GM12878 (cell line): ENCODE measurements around the gene MGME1. TPM values are rescaled to one million over a fixed set of nuclear protein-coding genes. Genes with fewer than 3 reads are reported as not detected.

Experiments used
- ATAC-seq: fragments of 200-7000 bp; cut with Tn5 transposase; 3 replicates; pipeline ENCODE4 v1.9.1; 2020; ENCODE audit warnings: mild to moderate bottlenecking, moderate library complexity
- BruUV-seq: library from RNA; stranded (reverse); fragments of 400-500 nt; replicated peaks from 2 replicates; lab custom pipeline; 2021; lab: Mats Ljungman, UMichigan
- CTCF ChIA-PET: fragments of 300-600 bp; sonication (Branson Sonifier 250); formaldehyde crosslinking; extraction: SDS; loops from one replicate; lab custom pipeline; 2021; ENCODE audit warnings: inconsistent platforms; lab: Yijun Ruan, JAX
- POLR2A ChIA-PET: fragments of 350-600 bp; formaldehyde crosslinking; extraction: SDS; loops from one replicate; lab custom pipeline; 2021; ENCODE audit warnings: inconsistent platforms; lab: Charles Lee
- RAD21 ChIA-PET: fragments of 300-600 bp; sonication (Branson Sonifier 250); formaldehyde crosslinking; loops from one replicate; lab custom pipeline; 2023; ENCODE audit warnings: antibody characterized with exemption; ENCODE audit not compliant: unreplicated experiment; lab: Charles Lee
- SMC1A ChIA-PET: fragments of 300-600 bp; sonication (Branson Sonifier 250); formaldehyde crosslinking; loops from one replicate; lab custom pipeline; 2023; ENCODE audit not compliant: unreplicated experiment, uncharacterized antibody; lab: Charles Lee
- DNase-seq: peaks from one replicate; pipeline ENCODE4 v3.0.0-alpha.2; 2011; ENCODE audit warnings: low read depth, low spot score
- FAIRE-seq: peaks from 3 replicates; lab custom pipeline; 2011; peaks lifted over from hg19 to GRCh38; lab: Jason Lieb, UNC
- H2AFZ ChIP-seq: 2 replicates; pipeline ENCODE4 v1.6.0; 2011; ENCODE audit warnings: low read depth, low read length, control low read depth; ENCODE audit not compliant: control insufficient read depth
- H3K27ac ChIP-seq: 2 replicates; pipeline ENCODE4 v1.5.1; 2011; ENCODE audit warnings: control low read depth; ENCODE audit not compliant: control insufficient read depth, insufficient read depth
- H3K27me3 ChIP-seq, 2 experiments: replicated peaks in 1 of 2; 2 replicates each; pipeline versions ENCODE4 v1.6.0 to v1.6.1; 2011; ENCODE audit warnings: low read length in 1 of 2; ENCODE audit not compliant: control insufficient read depth in 2 of 2, insufficient read depth in 2 of 2
- H3K36me3 ChIP-seq, 2 experiments: 2 replicates each; pipeline ENCODE4 v1.5.1; 2011; ENCODE audit warnings: low read length in 1 of 2; ENCODE audit not compliant: control insufficient read depth in 2 of 2, insufficient read depth in 2 of 2
- H3K4me1 ChIP-seq: 2 replicates; pipeline ENCODE4 v1.6.1; 2011; ENCODE audit warnings: mild to moderate bottlenecking, low read length, moderate library complexity, mixed read lengths; ENCODE audit not compliant: control insufficient read depth, insufficient read depth
- H3K4me2 ChIP-seq: 2 replicates; pipeline ENCODE4 v1.6.0; 2011; ENCODE audit warnings: control low read depth; ENCODE audit not compliant: control insufficient read depth, insufficient read depth
- H3K4me3 ChIP-seq: fragments of 200-600 bp; sonication (generic); 2 replicates; pipeline ENCODE4 v1.5.1; 2016
- H3K79me2 ChIP-seq: 2 replicates; pipeline ENCODE4 v1.6.0; 2011; ENCODE audit warnings: low read length; ENCODE audit not compliant: control insufficient read depth, insufficient read depth
- H3K9ac ChIP-seq: 2 replicates; pipeline ENCODE4 v1.8.0; 2011; ENCODE audit warnings: low read length, control low read depth, mixed read lengths; ENCODE audit not compliant: control insufficient read depth, insufficient read depth
- H3K9me3 ChIP-seq: replicated peaks from 3 replicates; pipeline ENCODE4 v1.5.1; 2011; ENCODE audit warnings: mild to moderate bottlenecking, low read length; ENCODE audit not compliant: control insufficient read depth, insufficient read depth
- H4K20me1 ChIP-seq: 2 replicates; pipeline ENCODE4 v1.6.0; 2011; ENCODE audit not compliant: control insufficient read depth, insufficient read depth
- CHD2 ChIP-seq: IDR thresholded peaks from 2 replicates; pipeline ENCODE4 v1.6.1; 2011; ENCODE audit warnings: low read depth, low read length, improper control_type of control experiment, borderline replicate concordance
- EGR1 ChIP-seq, 2 experiments: IDR thresholded peaks; 1 replicate in 1 of 2; 2 replicates in 1 of 2; pipeline ENCODE4 v1.6.1; 2011 to 2012; ENCODE audit warnings: low read depth in 2 of 2, low read length in 2 of 2, borderline replicate concordance in 1 of 2, mild to moderate bottlenecking in 1 of 2, moderate library complexity in 1 of 2
- EZH2 ChIP-seq: IDR thresholded peaks from 2 replicates; pipeline ENCODE4 v1.6.1; 2012; ENCODE audit warnings: low read depth, mild to moderate bottlenecking, control low read depth, inconsistent platforms, low read length, borderline replicate concordance; ENCODE audit not compliant: control insufficient read depth
- GABPA ChIP-seq: IDR thresholded peaks from 2 replicates; pipeline ENCODE4 v1.6.1; 2014; ENCODE audit warnings: antibody characterized with exemption, low read depth, mild to moderate bottlenecking, inconsistent platforms
- GATAD2B ChIP-seq: fragments of 450-650 bp; conservative IDR thresholded peaks from 2 replicates; pipeline ENCODE4 v1.6.1; 2017; ENCODE audit warnings: low read depth, mild to moderate bottlenecking, moderate library complexity
- NR2C2 ChIP-seq: IDR thresholded peaks from 2 replicates; pipeline ENCODE4 v1.6.1; 2011; ENCODE audit warnings: borderline replicate concordance, low read depth; ENCODE audit not compliant: control insufficient read depth, insufficient read length
- RAD51 ChIP-seq: fragments of 450-650 bp; IDR thresholded peaks from 2 replicates; pipeline ENCODE4 v1.6.1; 2016; ENCODE audit warnings: moderate library complexity, mild to moderate bottlenecking, inconsistent platforms
- SIN3A ChIP-seq: IDR thresholded peaks from 2 replicates; pipeline ENCODE4 v1.6.1; 2012; ENCODE audit warnings: low read depth, low read length, improper control_type of control experiment
- WGBS: methylation state at CpG from one replicate; pipeline ENCODE4 v1.1.6; 2016; ENCODE audit warnings: low lambda C conversion rate; ENCODE audit not compliant: insufficient replicate concordance, insufficient coverage; ENCODE audit errors: missing lambda C conversion rate; 5-methylcytosine and 5-hydroxymethylcytosine counted together
- in situ Hi-C: fragments of 300-500 bp; cut with MboI; formaldehyde crosslinking; loops from 9 replicates; pipeline ENCODE4 v1.14.3; 2018; ENCODE audit warnings: mixed read lengths
- intact Hi-C: fragments of 100-400 bp; cut with micrococcal nuclease; formaldehyde crosslinking; loops from one replicate; pipeline ENCODE4 v1.14.2; 2022; ENCODE audit not compliant: unreplicated experiment
- polyA plus RNA-seq, 11 experiments: library from polyadenylated mRNA; depleted of rRNA in 4 of 11; unstranded in 6 of 11; stranded (reverse) in 5 of 11; fragments of >200 nt; fragmentation: Nextera tagmentation in 4 of 11; fragmentation: Illumina TruSeq in 1 of 11; extraction: Ambion mirVana in 4 of 11; extraction: Trizol in 1 of 11; gene quantifications; 1 replicate in 1 of 11; 2 replicates in 10 of 11; pipeline versions ENCODE4 v1.2.1 to v1.2.3, GENCODE V29; 2011 to 2016; ENCODE audit warnings: inconsistent platforms in 2 of 11, missing spikeins in 2 of 11, low read depth in 1 of 11
- total RNA-seq, 4 experiments: library from RNA; depleted of rRNA in 3 of 4; stranded (reverse); fragments of >200 nt in 3 of 4; fragmentation: Illumina TruSeq in 1 of 4; extraction: Trizol in 1 of 4; gene quantifications; 2 replicates each; pipeline versions ENCODE4 v1.2.1 to v1.2.3, GENCODE V29; 2013 to 2021
- TF ChIP-seq, protein P1 (sequence below): fragments of 450-650 bp; IDR thresholded peaks from 2 replicates; pipeline ENCODE4 v1.6.1; 2014; ENCODE audit warnings: mild to moderate bottlenecking
- TF ChIP-seq, protein P2 (sequence below), 3 experiments: IDR thresholded peaks in 2 of 3; conservative IDR thresholded peaks in 1 of 3; 2 replicates each; pipeline ENCODE4 v1.5.1; 2011; ENCODE audit warnings: low read depth in 3 of 3, low read length in 3 of 3, mild to moderate bottlenecking in 3 of 3, control low read depth in 2 of 3, moderate library complexity in 2 of 3, inconsistent platforms in 1 of 3, mixed read lengths in 1 of 3; ENCODE audit not compliant: control insufficient read depth in 2 of 3, insufficient read depth in 1 of 3; ENCODE audit errors: extremely low read depth in 1 of 3

The MGME1 gene
- total and polyA plus RNA-seq, 10 of the 15 experiments (the other 5 are each of a cell fraction or from before 2014, with no cell fraction given): 13.4 to 44.8 (median 30.6) TPM

DNA sequence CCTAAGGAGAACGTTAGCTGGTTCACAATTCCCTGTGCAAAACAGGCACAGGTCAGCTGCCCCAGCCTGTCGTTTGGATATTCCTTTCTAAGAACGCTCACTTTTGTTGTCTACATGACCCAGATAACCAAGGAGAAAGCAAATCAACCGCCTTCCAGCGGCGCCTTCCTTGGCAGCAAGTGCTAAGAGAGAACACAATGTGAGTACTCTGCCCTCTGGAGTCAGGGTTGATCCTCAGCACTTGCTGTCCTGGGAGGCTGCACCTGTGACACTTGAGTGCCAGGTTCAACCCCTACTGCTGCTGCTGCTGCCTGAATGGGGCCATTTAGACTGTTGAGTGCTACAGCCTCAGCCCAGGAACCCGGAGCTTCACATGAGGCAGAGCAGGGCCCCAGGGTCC is 52.1 kb downstream of the MGME1 start:
- Histone ChIP-seq H3K36me3 (no peaks in the 10 kb centered on the region), H3K9me3 (no peaks in the 10 kb centered on the region), H3K4me3 (no peak overlapping the region), H3K9ac (no peak overlapping the region), H3K79me2 (no peaks in the 10 kb centered on the region), H3K27ac (no peak overlapping the region), H3K4me2 (no peak overlapping the region), H3K4me1 (no peaks in the 10 kb centered on the region), H2AFZ (no peak overlapping the region), H4K20me1 (no peaks in the 10 kb centered on the region), H3K27me3 (no peaks in the 10 kb centered on the region)
- ChIA-PET POLR2A (no interaction called here), RAD21 (interaction anchor here (1.4 to 2.0 kb wide), 4 partner anchors 16 to 484 kb away, joined by 3 to 9 read pairs (median 4); no protein-coding TSS in a partner anchor), SMC1A (interaction anchor here (0.8 kb wide), 1 partner anchor 338 kb away, joined by 3 read pairs; no protein-coding TSS in a partner anchor), CTCF (interaction anchor here (0.7 to 5.4 kb wide), 10 partner anchors 17 to 516 kb away, joined by 3 to 45 read pairs (median 4); partner anchors contain the start of gene RRBP1)
- WGBS: 53% methylated on average over 7 of the region's 7 CpGs
- BruUV-seq: no TSS peak
- in situ Hi-C loops: no loop called here
- TF ChIP-seq, protein P1, sequence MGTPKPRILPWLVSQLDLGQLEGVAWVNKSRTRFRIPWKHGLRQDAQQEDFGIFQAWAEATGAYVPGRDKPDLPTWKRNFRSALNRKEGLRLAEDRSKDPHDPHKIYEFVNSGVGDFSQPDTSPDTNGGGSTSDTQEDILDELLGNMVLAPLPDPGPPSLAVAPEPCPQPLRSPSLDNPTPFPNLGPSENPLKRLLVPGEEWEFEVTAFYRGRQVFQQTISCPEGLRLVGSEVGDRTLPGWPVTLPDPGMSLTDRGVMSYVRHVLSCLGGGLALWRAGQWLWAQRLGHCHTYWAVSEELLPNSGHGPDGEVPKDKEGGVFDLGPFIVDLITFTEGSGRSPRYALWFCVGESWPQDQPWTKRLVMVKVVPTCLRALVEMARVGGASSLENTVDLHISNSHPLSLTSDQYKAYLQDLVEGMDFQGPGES: no peak
- TF ChIP-seq, protein P2, sequence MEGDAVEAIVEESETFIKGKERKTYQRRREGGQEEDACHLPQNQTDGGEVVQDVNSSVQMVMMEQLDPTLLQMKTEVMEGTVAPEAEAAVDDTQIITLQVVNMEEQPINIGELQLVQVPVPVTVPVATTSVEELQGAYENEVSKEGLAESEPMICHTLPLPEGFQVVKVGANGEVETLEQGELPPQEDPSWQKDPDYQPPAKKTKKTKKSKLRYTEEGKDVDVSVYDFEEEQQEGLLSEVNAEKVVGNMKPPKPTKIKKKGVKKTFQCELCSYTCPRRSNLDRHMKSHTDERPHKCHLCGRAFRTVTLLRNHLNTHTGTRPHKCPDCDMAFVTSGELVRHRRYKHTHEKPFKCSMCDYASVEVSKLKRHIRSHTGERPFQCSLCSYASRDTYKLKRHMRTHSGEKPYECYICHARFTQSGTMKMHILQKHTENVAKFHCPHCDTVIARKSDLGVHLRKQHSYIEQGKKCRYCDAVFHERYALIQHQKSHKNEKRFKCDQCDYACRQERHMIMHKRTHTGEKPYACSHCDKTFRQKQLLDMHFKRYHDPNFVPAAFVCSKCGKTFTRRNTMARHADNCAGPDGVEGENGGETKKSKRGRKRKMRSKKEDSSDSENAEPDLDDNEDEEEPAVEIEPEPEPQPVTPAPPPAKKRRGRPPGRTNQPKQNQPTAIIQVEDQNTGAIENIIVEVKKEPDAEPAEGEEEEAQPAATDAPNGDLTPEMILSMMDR (IDR thresholded peaks at IDR 0.05 in 2 of 3, conservative IDR thresholded peaks at IDR 0.05 in 1 of 3; ENCODE audit: control insufficient read depth in 2 of 3, extremely low read depth in 1 of 3, insufficient read depth in 1 of 3, low read depth in 3 of 3, low read length in 3 of 3): no peak
- TF ChIP-seq GABPA (no peak), GATAD2B (no peak), EGR1 (IDR thresholded peaks at IDR 0.05; ENCODE audit: borderline replicate concordance in 1 of 2, low read depth in 2 of 2, low read length in 2 of 2) (no peak), RAD51 (no peak), NR2C2 (no peak), SIN3A (no peak), EZH2 (no peak), CHD2 (no peak)
- intact Hi-C loops: no loop called here
- ATAC-seq (no peak), FAIRE-seq (no peak), DNase-seq (no peak)
